GM13977 (cell line): ENCODE measurements around the gene ANXA4.
A peak's percentile ranks its signal among the peaks of the same experiment; 100 is the strongest.

Experiments used
- DNase-seq: peaks from one replicate; pipeline ENCODE4 v3.0.0; 2012; ENCODE audit warnings: low spot score
- in situ Hi-C: fragments of 300-500 bp; cut with MboI; formaldehyde crosslinking; loops from one replicate; pipeline ENCODE4 v1.12.0; 2022; ENCODE audit warnings: low sequenced_read_pairs, low pct_unique_long_range_greater_than_20kb, mixed read lengths, inconsistent platforms; ENCODE audit not compliant: unreplicated experiment
- TF ChIP-seq, protein P1 (sequence below): IDR thresholded peaks from 2 replicates; pipeline ENCODE4 v1.5.1; 2012; ENCODE audit warnings: mild to moderate bottlenecking, control low read depth; ENCODE audit not compliant: insufficient read depth; ENCODE audit errors: extremely low read depth, missing control alignments

ANXA4 gene

GRCh38 chr2:69714024-69714423, 27.9 kb upstream of the ANXA4 start:
- TF ChIP-seq, protein P1, sequence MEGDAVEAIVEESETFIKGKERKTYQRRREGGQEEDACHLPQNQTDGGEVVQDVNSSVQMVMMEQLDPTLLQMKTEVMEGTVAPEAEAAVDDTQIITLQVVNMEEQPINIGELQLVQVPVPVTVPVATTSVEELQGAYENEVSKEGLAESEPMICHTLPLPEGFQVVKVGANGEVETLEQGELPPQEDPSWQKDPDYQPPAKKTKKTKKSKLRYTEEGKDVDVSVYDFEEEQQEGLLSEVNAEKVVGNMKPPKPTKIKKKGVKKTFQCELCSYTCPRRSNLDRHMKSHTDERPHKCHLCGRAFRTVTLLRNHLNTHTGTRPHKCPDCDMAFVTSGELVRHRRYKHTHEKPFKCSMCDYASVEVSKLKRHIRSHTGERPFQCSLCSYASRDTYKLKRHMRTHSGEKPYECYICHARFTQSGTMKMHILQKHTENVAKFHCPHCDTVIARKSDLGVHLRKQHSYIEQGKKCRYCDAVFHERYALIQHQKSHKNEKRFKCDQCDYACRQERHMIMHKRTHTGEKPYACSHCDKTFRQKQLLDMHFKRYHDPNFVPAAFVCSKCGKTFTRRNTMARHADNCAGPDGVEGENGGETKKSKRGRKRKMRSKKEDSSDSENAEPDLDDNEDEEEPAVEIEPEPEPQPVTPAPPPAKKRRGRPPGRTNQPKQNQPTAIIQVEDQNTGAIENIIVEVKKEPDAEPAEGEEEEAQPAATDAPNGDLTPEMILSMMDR: no peak
- DNase-seq: no peak
- in situ Hi-C loops: loop anchor here (10.0 to 25.0 kb wide), 2 partner anchors 149 to 327 kb away; partner anchors contain the start of gene GFPT1

DNA sequence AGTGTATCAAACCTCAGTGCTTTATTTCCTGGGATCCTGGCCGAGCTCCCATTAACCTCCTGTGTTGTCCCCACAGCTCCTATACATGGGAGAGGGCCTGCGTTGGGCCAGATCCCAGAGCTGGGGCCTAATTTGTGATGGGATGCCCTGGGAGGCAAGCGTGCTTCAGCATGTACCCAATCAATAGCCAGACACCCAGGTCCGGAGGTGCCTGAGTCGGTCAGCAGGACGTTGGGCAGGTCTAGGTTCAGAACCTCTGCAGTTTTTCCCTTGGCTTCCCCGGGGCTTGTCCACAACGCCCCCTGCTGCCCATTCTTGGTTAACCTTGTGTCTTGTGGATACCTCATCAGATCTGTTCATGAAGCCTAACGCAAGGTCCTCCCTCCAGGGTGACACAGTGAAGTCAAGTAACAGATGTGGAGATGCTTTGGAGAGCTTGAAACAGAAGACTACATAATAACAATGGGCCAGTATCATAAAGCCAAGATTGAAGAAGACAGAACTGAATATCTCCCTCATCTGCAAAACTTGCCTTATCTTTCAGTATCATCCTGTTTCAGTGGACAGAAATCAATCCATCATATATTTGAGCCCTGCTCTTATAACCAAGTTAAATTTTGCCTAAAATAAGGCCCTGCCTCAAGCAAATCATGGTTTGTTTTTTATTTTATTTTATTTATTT, 27.3 kb upstream of the ANXA4 start:
- TF ChIP-seq, protein P1: peak; percentile 79
- peak; percentile 67 for DNase-seq
- in situ Hi-C loops: loop anchor here (10.0 to 25.0 kb wide), 2 partner anchors 150 to 327 kb away; partner anchors contain the start of gene GFPT1

DNA sequence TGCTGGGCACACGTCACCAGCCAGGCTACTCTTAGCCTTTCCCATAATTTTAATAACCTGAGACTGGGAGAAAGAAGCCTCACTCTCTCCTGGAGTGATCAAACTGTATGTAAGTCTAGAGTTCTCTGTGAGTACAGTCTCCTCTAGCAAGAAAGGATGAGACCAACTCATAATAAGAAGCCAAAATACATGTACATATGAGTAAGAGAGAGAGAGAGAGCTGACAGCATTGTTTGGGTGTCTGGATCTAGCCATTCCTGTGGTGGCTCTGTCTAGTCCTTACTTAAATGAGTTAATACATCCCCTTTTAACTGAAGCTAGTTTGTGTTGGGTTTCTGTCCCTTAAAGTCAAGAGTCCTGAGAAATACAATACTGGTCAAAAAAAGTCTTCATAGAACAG, 26.0 kb upstream of the ANXA4 start:
- in situ Hi-C loops: loop anchor here (10.0 to 25.0 kb wide), 2 partner anchors 151 to 329 kb away; partner anchors contain the start of gene GFPT1
- TF ChIP-seq, protein P1: no peak
- no peak for DNase-seq

- in situ Hi-C loops: loop anchor here (10.0 to 25.0 kb wide), 2 partner anchors 152 to 329 kb away; partner anchors contain the start of gene GFPT1
- no peak for DNase-seq
Measured at GRCh38 chr2:69716555-69717120, 25.3 kb upstream of the ANXA4 start.

DNA sequence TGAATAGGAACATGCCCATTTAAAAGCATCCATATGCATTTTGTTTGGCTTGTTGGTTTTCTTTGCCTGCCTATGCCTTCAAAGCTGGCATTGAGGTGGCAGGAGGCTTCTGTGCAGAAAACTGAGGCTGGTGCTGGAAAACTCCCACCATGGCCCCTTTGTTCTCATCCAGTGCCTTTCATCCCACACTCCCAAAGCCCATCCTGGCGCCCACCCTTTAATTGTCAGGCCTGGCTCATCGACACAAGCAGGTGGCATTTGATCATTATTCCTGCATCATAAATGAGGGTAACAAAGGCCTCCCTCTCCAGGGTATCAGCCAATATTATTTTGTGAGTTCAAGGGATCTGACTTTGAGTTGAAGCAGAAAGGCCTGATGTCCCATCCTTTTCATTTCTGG, 24.7 kb upstream of the ANXA4 start:
- no peak for DNase-seq
- in situ Hi-C loops: loop anchor here (10.0 to 25.0 kb wide), 2 partner anchors 152 to 330 kb away; partner anchors contain the start of gene GFPT1
- TF ChIP-seq, protein P1: no peak

More at GRCh38 chr2:69716555-69717120, 25.3 kb upstream of the ANXA4 start:
- TF ChIP-seq, protein P1: no peak

GRCh38 chr2:69717861-69718273, 24.1 kb upstream of the ANXA4 start:
- in situ Hi-C loops: loop anchor here (10.0 to 25.0 kb wide), 2 partner anchors 153 to 331 kb away; partner anchors contain the start of gene GFPT1
- DNase-seq: peak; percentile 49

More at GRCh38 chr2:69717861-69718273, 24.1 kb upstream of the ANXA4 start:
- TF ChIP-seq, protein P1: no peak
